ENCODE data around the gene CDK5RAP3.
A peak's percentile ranks its signal among the peaks of the same experiment; 100 is the strongest.
"Not testable (repeated sequence)": the region's sequence is repeated elsewhere in the genome, so short reads cannot be mapped to it uniquely, and the experiment has no call there.

The CDK5RAP3 gene

GRCh38 chr17:47970725-47971499 is at the start of gene CDK5RAP3:
TSS of gene CDK5RAP3 (plus strand) at chr17:47971113. CDS start at chr17:47971147, 34 bp downstream.
- FAIRE-seq, result peak; percentile 88

GRCh38 chr17:47924785-47925677 is 45.9 kb upstream of the CDK5RAP3 start:
- FAIRE-seq, result no peak

- no peak for FAIRE-seq
These were observed 45.3 kb upstream of the CDK5RAP3 start for GRCh38 chr17:47925678-47925988.

- FAIRE-seq, result no peak
These were observed 43.0 kb upstream of the CDK5RAP3 start for GRCh38 chr17:47927821-47928400.

GRCh38 chr17:47928415-47928814 is 42.5 kb upstream of the CDK5RAP3 start:
- FAIRE-seq, result no peak

- FAIRE-seq, result no peak
These were observed 41.5 kb upstream of the CDK5RAP3 start for GRCh38 chr17:47929218-47930000.

GRCh38 chr17:47931848-47932247 is 39.1 kb upstream of the CDK5RAP3 start:
- no peak for FAIRE-seq

GRCh38 chr17:47934856-47935255 is 36.1 kb upstream of the CDK5RAP3 start:
- no peak for FAIRE-seq

- not testable (repeated sequence) for FAIRE-seq
These were observed 35.4 kb upstream of the CDK5RAP3 start for GRCh38 chr17:47935468-47935867.

- no peak for FAIRE-seq
These were observed 35.0 kb upstream of the CDK5RAP3 start for GRCh38 chr17:47935961-47936360.

- FAIRE-seq, result no peak
These were observed 33.0 kb upstream of the CDK5RAP3 start for GRCh38 chr17:47937941-47938340.

GRCh38 chr17:47941246-47942095 is 29.4 kb upstream of the CDK5RAP3 start, which contains the start of gene PNPO:
TSS of gene PNPO (plus strand) at chr17:47941571. CDS start at chr17:47941676, 105 bp downstream.
- no peak for FAIRE-seq

- FAIRE-seq, result no peak
These were observed 28.8 kb upstream of the CDK5RAP3 start for GRCh38 chr17:47942096-47942510.

GRCh38 chr17:47942568-47942967 is 28.3 kb upstream of the CDK5RAP3 start:
- FAIRE-seq, result no peak

GRCh38 chr17:47945080-47945479 is 25.8 kb upstream of the CDK5RAP3 start:
- FAIRE-seq, result no peak

GRCh38 chr17:47945529-47946508 is 25.1 kb upstream of the CDK5RAP3 start:
- FAIRE-seq, result no peak

- no peak for FAIRE-seq
These were observed 24.4 kb upstream of the CDK5RAP3 start for GRCh38 chr17:47946516-47946915.

GRCh38 chr17:47946929-47947397 is 23.9 kb upstream of the CDK5RAP3 start:
- no peak for FAIRE-seq

GRCh38 chr17:47948706-47949196 is 22.2 kb upstream of the CDK5RAP3 start:
- no peak for FAIRE-seq

GRCh38 chr17:47949197-47949759 is 21.6 kb upstream of the CDK5RAP3 start:
- FAIRE-seq, result no peak
